ENCODE data around the gene IL3.

The IL3 gene

DNA sequence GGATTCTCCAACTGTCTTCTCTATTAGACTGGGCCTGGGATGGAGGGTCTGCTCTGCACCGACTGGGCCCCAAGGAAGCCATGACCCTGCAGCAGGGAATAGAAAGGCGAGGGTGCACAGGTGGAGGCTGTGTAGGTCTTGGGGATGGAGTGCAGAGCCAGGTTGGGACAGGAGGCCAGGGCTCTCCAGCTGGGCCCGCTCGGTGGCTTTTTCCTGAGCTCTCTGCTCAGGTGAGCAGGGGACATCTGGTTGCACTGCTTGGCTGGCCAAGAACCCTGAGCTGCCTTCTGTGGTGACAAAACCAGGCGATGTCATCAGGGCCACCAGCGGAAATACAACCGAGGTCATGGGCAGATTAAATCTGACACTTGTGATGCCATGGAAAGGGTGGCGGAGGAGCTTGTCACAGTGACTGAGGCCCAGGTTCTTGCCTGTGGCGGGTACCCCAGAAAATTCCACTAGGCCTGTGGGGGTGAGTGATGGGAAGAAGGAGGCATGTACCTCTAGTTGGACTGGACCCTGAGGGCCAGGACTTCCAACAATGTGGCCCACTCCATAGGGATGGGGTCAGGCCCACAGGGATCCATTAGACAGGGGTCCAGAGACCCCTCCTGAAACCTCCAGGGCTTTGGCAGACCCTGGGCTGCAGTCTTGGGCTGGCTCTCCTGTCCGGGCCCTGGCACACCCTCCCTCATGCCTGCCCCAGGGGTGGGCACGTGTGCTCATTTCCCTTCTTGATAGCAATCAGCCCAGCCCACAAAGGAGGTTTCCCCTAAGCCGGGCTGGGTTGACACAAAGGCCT is 4.4 kb upstream of the IL3 start:
- peaks cover 51% of the 10 kb centered on the region for H3K4me1 ChIP-seq
- no peak for TF ChIP-seq Cebpa-rat (IDR thresholded peaks at IDR 0.05)
- H4K20me1 ChIP-seq: no peaks in the 10 kb centered on the region
- H3K27ac ChIP-seq: peak overlapping the region; percentile 18; the same call in 1 of the 2 replicates
- H3K36me3 ChIP-seq: no peaks in the 10 kb centered on the region
- H3K9me3 ChIP-seq: no peaks in the 10 kb centered on the region
- H3K4me3 ChIP-seq: no peak overlapping the region
- no peak overlapping the region for H3K9ac ChIP-seq
- H3K4me2 ChIP-seq: peak overlapping the region; percentile 72
- no peaks in the 10 kb centered on the region for H3K27me3 ChIP-seq

DNA sequence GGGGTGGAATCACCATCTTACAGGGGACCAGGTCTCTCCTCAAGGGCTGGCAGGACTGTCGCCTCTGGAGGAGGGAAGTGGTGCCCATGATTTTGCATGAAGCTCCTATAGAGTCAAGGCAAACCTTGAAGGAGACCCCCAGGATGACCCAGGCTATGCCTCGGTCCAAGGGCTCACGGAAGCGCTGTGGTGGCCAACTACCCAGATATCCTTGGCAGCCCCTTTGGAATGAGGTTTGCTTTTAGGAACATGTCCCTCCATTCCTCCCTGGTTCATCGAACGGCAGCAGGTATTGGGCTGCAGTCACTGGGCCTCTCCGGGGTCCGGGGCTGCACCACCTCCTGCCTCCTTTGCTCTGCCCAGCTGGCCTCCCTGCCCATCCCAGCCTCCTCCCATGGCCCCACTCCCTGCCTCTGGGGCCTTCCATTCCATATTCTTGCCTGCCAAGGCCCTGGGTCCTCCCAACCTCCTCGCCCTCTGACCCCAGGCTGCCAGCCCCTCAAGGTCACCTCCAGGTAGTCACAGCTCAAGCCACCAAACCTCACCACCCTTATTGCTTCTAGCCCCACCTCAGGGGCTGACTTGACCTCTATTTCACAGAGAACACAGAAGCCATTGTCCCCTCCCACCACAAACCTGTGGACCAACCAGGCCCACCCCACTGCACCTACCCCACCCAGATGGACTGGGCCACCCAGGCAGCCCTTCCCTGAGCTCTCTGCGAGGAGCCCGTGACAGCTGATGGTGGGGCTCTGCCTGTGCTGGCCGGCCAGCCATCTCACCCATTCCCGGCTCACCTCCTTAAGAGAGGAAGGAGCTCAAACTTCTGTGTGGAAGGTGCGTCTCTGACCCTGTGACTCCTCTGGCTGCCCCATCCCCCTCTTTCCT is 3.6 kb upstream of the IL3 start:
- no peak for TF ChIP-seq Cebpa-rat (IDR thresholded peaks at IDR 0.05)
- no peaks in the 10 kb centered on the region for H3K27me3 ChIP-seq
- H3K4me2 ChIP-seq: peak overlapping the region; percentile 72
- no peaks in the 10 kb centered on the region for H4K20me1 ChIP-seq
- no peak overlapping the region for H3K4me3 ChIP-seq
- H3K9ac ChIP-seq: no peak overlapping the region
- no peaks in the 10 kb centered on the region for H3K36me3 ChIP-seq
- H3K9me3 ChIP-seq: no peaks in the 10 kb centered on the region
- peaks cover 58% of the 10 kb centered on the region for H3K4me1 ChIP-seq
- H3K27ac ChIP-seq: peak overlapping the region; percentile 18; the same call in 1 of the 2 replicates

DNA sequence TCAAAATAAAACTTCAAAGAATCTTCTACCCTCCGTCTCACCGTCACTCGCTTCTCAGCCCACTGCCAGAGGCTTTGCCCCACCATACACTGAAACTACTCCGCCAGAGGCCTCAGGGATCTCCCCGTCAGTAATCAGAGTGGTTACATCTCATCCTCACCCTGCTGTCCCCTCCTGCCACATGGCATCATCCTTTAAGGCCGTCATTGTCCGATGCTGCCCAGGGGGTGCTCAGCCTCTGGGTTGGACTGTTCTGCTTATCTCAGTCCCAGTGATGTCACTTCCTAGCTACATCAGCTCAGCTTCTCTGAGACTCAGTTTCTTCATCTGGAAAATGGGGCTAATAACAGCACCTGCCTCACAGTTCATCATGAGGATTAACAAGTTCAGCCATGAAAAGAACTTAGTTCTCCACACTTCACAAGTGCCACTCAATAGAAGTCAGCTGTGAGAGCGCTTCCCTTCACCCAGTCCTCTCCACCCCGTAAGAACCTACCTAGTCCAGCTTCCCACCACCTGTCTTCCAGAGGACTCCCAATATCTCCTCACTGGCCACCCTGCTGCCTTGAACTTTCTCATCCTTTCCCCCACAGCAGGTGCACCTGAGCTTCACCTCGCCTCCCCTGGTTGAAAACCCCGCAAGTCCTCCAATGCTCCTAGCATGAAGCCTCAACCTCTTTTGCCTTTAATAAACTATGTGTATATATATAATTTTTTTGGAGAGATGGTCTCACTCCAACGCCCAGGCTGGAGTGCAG is 2.8 kb upstream of the IL3 start:
- no peak overlapping the region for H3K27ac ChIP-seq
- H3K4me1 ChIP-seq: peaks cover 58% of the 10 kb centered on the region
- no peak overlapping the region for H3K9ac ChIP-seq
- TF ChIP-seq Cebpa-rat (IDR thresholded peaks at IDR 0.05): no peak
- H4K20me1 ChIP-seq: no peaks in the 10 kb centered on the region
- H3K4me3 ChIP-seq: no peak overlapping the region
- H3K9me3 ChIP-seq: no peaks in the 10 kb centered on the region
- no peaks in the 10 kb centered on the region for H3K36me3 ChIP-seq
- H3K27me3 ChIP-seq: no peaks in the 10 kb centered on the region
- peak overlapping the region; percentile 72; the same call in 1 of the 2 replicates for H3K4me2 ChIP-seq

DNA sequence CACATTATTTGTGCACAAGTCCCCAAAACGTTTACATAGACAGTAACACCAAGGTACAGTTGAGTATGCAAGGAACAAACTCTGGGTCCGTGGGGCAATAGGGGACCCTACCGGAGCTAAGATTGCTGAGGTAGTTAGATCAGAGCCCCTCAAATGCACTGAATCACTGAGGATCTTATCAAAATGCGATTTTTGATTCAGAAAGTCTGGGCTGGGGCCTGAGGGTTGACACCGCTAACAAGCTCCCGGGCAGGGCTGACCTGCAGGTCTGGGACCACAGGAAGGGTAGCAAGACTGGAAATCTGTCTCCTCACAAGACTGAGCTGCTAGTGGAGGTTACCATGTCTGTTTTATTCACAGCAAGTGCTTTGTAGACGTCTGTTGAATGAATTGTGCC is 1.8 kb upstream of the IL3 start:
- no peak overlapping the region for H3K9ac ChIP-seq
- no peaks in the 10 kb centered on the region for H3K36me3 ChIP-seq
- no peak overlapping the region for H3K4me2 ChIP-seq
- H3K27ac ChIP-seq: no peak overlapping the region
- H3K27me3 ChIP-seq: no peaks in the 10 kb centered on the region
- H3K4me3 ChIP-seq: no peak overlapping the region
- H3K9me3 ChIP-seq: no peaks in the 10 kb centered on the region
- peaks cover 66% of the 10 kb centered on the region for H3K4me1 ChIP-seq
- no peaks in the 10 kb centered on the region for H4K20me1 ChIP-seq
- no peak for TF ChIP-seq Cebpa-rat (IDR thresholded peaks at IDR 0.05)

DNA sequence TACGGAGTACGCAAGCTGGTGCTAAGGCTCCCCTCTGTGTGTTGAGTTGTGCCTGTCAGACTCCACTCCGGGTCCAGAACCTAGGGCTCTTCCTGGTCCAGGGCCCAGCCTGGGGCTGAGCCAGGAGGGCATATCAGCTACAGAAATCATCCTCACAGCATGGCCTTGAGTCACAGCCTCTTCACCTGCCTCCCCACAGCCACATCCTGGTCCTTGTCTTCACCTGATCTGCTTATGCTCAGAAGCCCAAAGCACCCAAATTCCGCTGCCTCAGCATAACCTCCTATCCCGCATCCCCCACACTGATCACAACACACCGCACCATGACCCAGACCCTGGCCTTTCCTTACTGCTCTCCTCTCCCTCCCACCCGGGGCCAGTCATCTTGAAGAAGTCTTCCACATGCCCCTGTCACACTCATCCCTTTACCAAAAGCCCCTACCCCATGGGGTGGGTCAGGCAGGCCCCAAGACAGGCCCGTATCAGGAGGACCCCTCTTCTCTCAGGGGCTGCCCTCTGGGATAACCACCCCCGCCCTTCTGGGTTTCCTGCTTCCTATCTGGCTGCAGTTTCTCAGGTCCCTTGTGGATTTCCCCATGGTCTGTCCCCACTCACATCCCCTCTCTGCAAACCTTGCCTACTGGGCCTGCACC is 1.3 kb upstream of the IL3 start:
- H3K9ac ChIP-seq: no peak overlapping the region; the same call in 1 of the 2 replicates
- H3K27me3 ChIP-seq: no peaks in the 10 kb centered on the region
- peak overlapping the region; percentile 80 for H3K4me2 ChIP-seq
- H3K36me3 ChIP-seq: no peaks in the 10 kb centered on the region
- no peak for TF ChIP-seq Cebpa-rat (IDR thresholded peaks at IDR 0.05)
- no peaks in the 10 kb centered on the region for H3K9me3 ChIP-seq
- no peak overlapping the region for H3K27ac ChIP-seq
- H4K20me1 ChIP-seq: no peaks in the 10 kb centered on the region
- H3K4me3 ChIP-seq: no peak overlapping the region
- H3K4me1 ChIP-seq: peaks cover 68% of the 10 kb centered on the region

DNA sequence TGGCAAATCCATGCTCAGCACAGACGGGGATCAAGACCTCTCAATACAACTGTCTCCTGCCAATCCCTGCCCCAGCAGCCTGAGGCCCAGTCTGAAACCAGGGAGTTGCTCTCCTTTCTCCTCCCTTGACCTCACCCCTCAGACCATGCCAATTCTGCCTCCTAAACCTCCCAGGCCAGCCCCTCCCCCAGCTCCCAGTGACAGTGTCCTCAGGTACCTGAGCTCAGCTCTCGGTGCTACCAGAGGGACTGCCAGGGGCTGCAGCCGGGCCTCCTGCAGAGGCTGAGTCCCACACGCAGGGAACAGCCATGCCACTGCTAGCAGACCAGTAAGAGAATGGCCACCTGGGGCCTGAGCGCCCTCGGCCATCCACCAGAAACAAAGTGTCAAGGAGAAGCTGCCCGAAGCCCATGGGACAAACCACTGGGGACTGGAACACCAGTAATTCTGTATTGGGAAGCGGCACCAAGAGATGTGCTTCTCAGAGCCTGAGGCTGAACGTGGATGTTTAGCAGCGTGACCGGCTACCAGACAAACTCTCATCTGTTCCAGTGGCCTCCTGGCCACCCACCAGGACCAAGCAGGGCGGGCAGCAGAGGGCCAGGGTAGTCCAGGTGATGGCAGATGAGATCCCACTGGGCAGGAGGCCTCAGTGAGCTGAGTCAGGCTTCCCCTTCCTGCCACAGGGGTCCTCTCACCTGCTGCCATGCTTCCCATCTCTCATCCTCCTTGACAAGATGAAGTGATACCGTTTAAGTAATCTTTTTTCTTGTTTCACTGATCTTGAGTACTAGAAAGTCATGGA is 557 bp upstream of the IL3 start:
- Histone ChIP-seq H3K4me1 (peaks cover 70% of the 10 kb centered on the region), H3K36me3 (no peaks in the 10 kb centered on the region), H3K27me3 (no peaks in the 10 kb centered on the region), H3K9me3 (no peaks in the 10 kb centered on the region), H3K27ac (peak overlapping the region; percentile 61; the same call in 1 of the 2 replicates), H3K4me3 (no peak overlapping the region), H3K4me2 (peak overlapping the region; percentile 80), H3K9ac (peak overlapping the region; percentile 3; the same call in 1 of the 2 replicates), H4K20me1 (no peaks in the 10 kb centered on the region)
- TF ChIP-seq Cebpa-rat (IDR thresholded peaks at IDR 0.05): no peak

DNA sequence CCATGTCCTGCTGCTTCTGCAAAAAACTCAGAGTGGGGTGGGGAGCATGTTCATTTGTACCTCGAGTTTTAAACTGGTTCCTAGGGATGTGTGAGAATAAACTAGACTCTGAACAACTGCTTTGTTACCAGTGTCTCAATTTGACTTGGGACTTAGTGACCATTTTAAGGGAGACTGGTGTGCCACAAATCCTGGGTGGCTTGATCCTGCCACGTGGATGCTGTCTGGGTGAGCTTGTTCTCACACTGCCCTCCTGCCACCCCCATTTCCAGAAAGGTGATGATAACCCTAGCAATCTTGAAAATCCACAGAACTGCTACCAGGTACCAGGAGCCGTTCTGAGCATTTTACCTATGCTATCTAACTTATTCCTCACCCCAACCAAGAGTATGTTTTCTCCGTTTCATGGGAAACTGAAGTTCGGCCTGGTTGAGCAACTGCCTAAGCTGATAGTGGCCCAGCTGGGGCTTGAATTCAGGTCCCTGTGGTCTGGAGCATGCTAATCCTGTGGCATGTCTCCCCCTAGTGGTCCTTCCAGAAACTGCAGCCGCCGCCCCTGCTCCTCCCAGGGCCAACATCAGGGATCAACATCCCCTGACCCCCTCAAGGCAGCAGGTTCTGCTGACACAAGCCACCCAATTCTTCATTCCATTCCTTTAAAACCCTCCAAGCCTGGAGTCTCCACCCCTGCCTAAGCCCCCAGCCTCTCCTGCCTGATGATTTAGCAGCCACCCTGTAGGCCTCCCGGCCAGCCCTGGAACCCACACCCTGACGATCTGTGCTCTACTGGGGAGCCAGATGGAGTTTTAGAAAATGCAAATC is 2.8 kb downstream of the IL3 start:
- Histone ChIP-seq H3K4me2 (0 out of 2 replicates have a peak overlapping the region, but pooled peaks have one; percentile 16), H3K27ac (no peak overlapping the region; the same call in 1 of the 2 replicates), H3K9ac (no peak overlapping the region), H4K20me1 (no peaks in the 10 kb centered on the region), H3K4me1 (peaks cover 58% of the 10 kb centered on the region), H3K27me3 (no peaks in the 10 kb centered on the region), H3K36me3 (no peaks in the 10 kb centered on the region), H3K9me3 (no peaks in the 10 kb centered on the region), H3K4me3 (no peak overlapping the region)
- peak; percentile 74 for TF ChIP-seq Cebpa-rat (IDR thresholded peaks at IDR 0.05)

DNA sequence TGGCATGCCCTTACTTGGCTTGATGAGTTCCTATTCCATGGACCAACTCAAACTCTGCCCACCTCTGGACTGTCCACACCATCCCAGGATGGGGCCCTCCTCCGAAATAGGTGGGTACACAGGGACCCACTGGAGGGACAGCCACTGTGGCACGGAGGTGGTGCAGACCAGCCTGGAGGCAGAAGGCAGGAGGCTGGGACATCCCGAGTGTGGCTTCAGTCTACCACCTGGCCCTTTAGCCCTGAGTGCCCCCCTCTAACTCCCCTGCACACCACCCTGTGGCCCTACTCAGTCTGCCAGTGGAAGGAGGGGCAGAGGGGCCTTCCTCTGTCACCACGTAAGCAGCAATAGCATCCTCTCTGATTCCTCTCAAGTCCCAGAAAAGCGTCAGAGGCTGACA is 3.7 kb downstream of the IL3 start:
- no peak overlapping the region for H3K27ac ChIP-seq
- no peaks in the 10 kb centered on the region for H3K36me3 ChIP-seq
- H3K4me1 ChIP-seq: peaks cover 63% of the 10 kb centered on the region
- H3K4me2 ChIP-seq: no peak overlapping the region
- H3K27me3 ChIP-seq: no peaks in the 10 kb centered on the region
- no peak overlapping the region for H3K9ac ChIP-seq
- H3K4me3 ChIP-seq: no peak overlapping the region
- H4K20me1 ChIP-seq: no peaks in the 10 kb centered on the region
- H3K9me3 ChIP-seq: no peaks in the 10 kb centered on the region
- no peak for TF ChIP-seq Cebpa-rat (IDR thresholded peaks at IDR 0.05)

Data from BLaER1 (cell line).